ENCODE measurements around the gene COCH. TPM values are rescaled to one million over a fixed set of nuclear protein-coding genes. Genes with fewer than 3 reads are reported as not detected.

Gene COCH
- total RNA-seq, 1 experiment from 2014 or later, result 4.2 TPM

DNA sequence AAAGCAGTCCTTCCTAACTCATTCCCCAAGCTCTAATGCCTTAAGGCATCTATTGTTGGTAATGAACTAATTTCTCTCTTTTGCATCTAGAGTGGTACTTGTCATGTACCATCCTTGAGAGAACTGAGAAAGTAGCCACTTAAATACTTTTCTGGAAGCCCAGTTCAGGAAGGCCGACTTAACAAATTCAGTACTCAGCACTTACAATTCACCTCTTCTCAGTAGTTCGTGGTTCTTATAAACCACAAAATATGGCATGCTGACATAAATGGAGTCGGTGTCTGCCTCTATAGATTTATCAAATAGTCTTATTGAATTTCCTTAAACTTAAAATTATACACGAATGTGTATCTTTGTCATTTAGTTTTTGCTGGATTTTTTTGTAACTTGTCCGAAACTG, 9.4 kb upstream of the COCH start:
- no peaks in the 10 kb centered on the region for H3K9me3 ChIP-seq (ENCODE audit: low read length)
- H3K27me3 ChIP-seq (ENCODE audit: low read length), result no peaks in the 10 kb centered on the region
- no peak overlapping the region for H3K4me3 ChIP-seq (ENCODE audit: low read length)
- BruUV-seq (replicated peaks), result no TSS peak
- DNase-seq (no peak), ATAC-seq (no peak)
- ChIA-PET CTCF (no interaction called here), POLR2A (ENCODE audit: unreplicated experiment) (no interaction called here)
- no peaks in the 10 kb centered on the region for H3F3A ChIP-seq (ENCODE audit: low read length, unreplicated experiment)
- no peaks in the 10 kb centered on the region for H3K4me1 ChIP-seq (ENCODE audit: insufficient read depth, low read length)
- H3K9me2 ChIP-seq (replicated peaks; ENCODE audit: low read length), result no peaks in the 10 kb centered on the region
- H3K79me2 ChIP-seq (ENCODE audit: low read length), result no peaks in the 10 kb centered on the region
- H4K20me1 ChIP-seq (ENCODE audit: low read length), result no peaks in the 10 kb centered on the region
- H3K27ac ChIP-seq (ENCODE audit: low read length), result no peak overlapping the region
- no peak overlapping the region for H3K9ac ChIP-seq (ENCODE audit: low read length)
- no peaks in the 10 kb centered on the region for H3K36me3 ChIP-seq (ENCODE audit: low read depth, low read length)
- no peak overlapping the region for H3K4me2 ChIP-seq (ENCODE audit: low read length)
- intact Hi-C loops (cut with micrococcal nuclease), result no loop called here
- TF ChIP-seq EZH2 (IDR thresholded peaks at IDR 0.05; ENCODE audit: low read length, unreplicated experiment) (no peak), EZH2phosphoT487 (IDR thresholded peaks at IDR 0.05; ENCODE audit: borderline replicate concordance, low read length) (no peak), CTCF (conservative IDR thresholded peaks at IDR 0.05; ENCODE audit: low read depth, low read length) (no peak)
- H2AFZ ChIP-seq (ENCODE audit: low read length), result no peak overlapping the region

DNA sequence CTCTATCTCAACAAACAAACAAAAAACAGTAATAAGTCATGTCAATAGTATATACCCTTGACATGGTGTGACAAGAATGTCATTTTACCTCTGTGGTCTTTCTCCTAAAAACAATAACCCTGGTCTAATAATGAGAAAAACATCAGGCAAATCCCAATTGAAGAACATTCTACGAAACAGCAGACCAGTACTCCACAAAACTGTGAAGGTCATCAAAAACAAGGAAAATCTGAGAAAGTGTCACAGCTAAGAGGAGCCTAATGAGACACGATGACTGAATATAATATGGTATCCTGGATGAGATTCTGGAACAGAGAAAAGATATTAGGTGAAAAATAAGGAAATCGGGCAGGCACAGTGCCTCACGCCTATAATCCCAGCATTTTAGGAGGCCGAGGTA, 5.6 kb upstream of the COCH start:
- Histone ChIP-seq H3K36me3 (ENCODE audit: low read depth, low read length) (no peaks in the 10 kb centered on the region), H3K4me1 (ENCODE audit: insufficient read depth, low read length) (no peaks in the 10 kb centered on the region), H3K9me2 (replicated peaks; ENCODE audit: low read length) (no peaks in the 10 kb centered on the region), H3K79me2 (ENCODE audit: low read length) (no peaks in the 10 kb centered on the region), H3K4me2 (ENCODE audit: low read length) (no peak overlapping the region), H2AFZ (ENCODE audit: low read length) (no peak overlapping the region), H3K27ac (ENCODE audit: low read length) (no peak overlapping the region), H3K9me3 (ENCODE audit: low read length) (no peaks in the 10 kb centered on the region), H3K4me3 (ENCODE audit: low read length) (no peak overlapping the region), H4K20me1 (ENCODE audit: low read length) (no peaks in the 10 kb centered on the region), H3K9ac (ENCODE audit: low read length) (no peak overlapping the region), H3F3A (ENCODE audit: low read length, unreplicated experiment) (no peaks in the 10 kb centered on the region), H3K27me3 (ENCODE audit: low read length) (no peaks in the 10 kb centered on the region)
- no TSS peak for BruUV-seq (replicated peaks)
- TF ChIP-seq EZH2 (IDR thresholded peaks at IDR 0.05; ENCODE audit: low read length, unreplicated experiment) (no peak), EZH2phosphoT487 (IDR thresholded peaks at IDR 0.05; ENCODE audit: borderline replicate concordance, low read length) (no peak), CTCF (conservative IDR thresholded peaks at IDR 0.05; ENCODE audit: low read depth, low read length) (no peak)
- POLR2A ChIA-PET (ENCODE audit: unreplicated experiment), result no interaction called here
- ATAC-seq (no peak), DNase-seq (no peak)
- intact Hi-C loops (cut with micrococcal nuclease), result no loop called here
- CTCF ChIA-PET, result no interaction called here

- ChIA-PET POLR2A (ENCODE audit: unreplicated experiment) (no interaction called here), CTCF (no interaction called here)
- Histone ChIP-seq H3K9ac (ENCODE audit: low read length) (no peak overlapping the region), H3K9me2 (replicated peaks; ENCODE audit: low read length) (no peaks in the 10 kb centered on the region), H3K9me3 (ENCODE audit: low read length) (no peaks in the 10 kb centered on the region), H3K4me2 (ENCODE audit: low read length) (no peak overlapping the region), H4K20me1 (ENCODE audit: low read length) (no peaks in the 10 kb centered on the region), H3K27me3 (ENCODE audit: low read length) (no peaks in the 10 kb centered on the region), H2AFZ (ENCODE audit: low read length) (no peak overlapping the region), H3K79me2 (ENCODE audit: low read length) (no peaks in the 10 kb centered on the region), H3F3A (ENCODE audit: low read length, unreplicated experiment) (no peaks in the 10 kb centered on the region), H3K27ac (ENCODE audit: low read length) (no peak overlapping the region), H3K4me1 (ENCODE audit: insufficient read depth, low read length) (no peaks in the 10 kb centered on the region), H3K36me3 (ENCODE audit: low read depth, low read length) (no peaks in the 10 kb centered on the region), H3K4me3 (ENCODE audit: low read length) (no peak overlapping the region)
- intact Hi-C loops (cut with micrococcal nuclease), result no loop called here
- TF ChIP-seq EZH2 (IDR thresholded peaks at IDR 0.05; ENCODE audit: low read length, unreplicated experiment) (no peak), EZH2phosphoT487 (IDR thresholded peaks at IDR 0.05; ENCODE audit: borderline replicate concordance, low read length) (no peak), CTCF (conservative IDR thresholded peaks at IDR 0.05; ENCODE audit: low read depth, low read length) (no peak)
- ATAC-seq (no peak), DNase-seq (no peak)
- no TSS peak for BruUV-seq (replicated peaks)
These were observed 4.7 kb upstream of the COCH start for GRCh38 chr14:30869551-30870155.
